ENCODE measurements around the gene SERPINB10.
A peak's percentile ranks its signal among the peaks of the same experiment; 100 is the strongest.

SERPINB10 gene, protein sequence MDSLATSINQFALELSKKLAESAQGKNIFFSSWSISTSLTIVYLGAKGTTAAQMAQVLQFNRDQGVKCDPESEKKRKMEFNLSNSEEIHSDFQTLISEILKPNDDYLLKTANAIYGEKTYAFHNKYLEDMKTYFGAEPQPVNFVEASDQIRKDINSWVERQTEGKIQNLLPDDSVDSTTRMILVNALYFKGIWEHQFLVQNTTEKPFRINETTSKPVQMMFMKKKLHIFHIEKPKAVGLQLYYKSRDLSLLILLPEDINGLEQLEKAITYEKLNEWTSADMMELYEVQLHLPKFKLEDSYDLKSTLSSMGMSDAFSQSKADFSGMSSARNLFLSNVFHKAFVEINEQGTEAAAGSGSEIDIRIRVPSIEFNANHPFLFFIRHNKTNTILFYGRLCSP

DNA sequence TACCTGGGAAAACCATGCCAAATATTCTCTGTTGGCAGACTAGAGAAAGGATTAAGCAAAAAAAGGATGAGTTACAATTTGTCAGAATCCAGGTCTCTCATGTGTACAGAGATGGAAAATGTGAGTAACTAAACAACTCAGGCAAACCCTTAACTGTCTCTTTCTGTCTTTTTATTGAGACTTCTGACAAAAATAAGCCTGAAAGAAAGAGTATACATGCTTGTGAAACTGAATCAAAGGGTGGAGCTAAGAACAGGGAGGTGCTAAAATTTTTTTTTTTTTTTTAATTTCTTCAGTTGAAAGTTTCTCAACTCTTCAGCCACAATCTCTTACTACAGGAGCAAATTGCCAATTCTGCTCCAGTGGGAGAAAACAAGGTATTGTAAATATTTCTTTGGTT, at the start of gene SERPINB10:
SERPINB10 (plus strand) TSS at position 295 of the 400 bp plus-strand sequence. CDS start 7,553 bp downstream, outside the sequence.
- peak in 1 of 2 donors; percentile 34 for DNase-seq

DNA sequence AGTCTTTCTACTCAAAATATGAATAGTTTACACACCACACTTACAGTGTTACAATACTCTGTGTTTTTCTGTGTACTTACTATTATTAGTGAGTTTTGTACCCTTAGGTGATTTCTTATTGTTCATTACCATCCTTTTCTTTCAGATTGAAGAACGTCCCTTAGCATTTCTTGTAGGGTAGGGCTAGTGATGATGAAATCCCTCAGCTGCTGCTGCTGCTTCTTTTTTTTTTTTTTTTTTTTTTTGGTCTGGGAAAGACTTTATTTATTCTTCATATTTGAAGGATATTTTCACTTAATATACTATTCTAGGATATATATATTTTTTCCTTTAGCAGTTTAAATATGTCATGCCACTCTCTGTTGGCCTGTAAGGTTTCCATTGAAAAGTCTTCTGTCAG, 49.3 kb upstream of the SERPINB10 start:
- DNase-seq: peak in 1 of 2 donors; percentile 34

DNA sequence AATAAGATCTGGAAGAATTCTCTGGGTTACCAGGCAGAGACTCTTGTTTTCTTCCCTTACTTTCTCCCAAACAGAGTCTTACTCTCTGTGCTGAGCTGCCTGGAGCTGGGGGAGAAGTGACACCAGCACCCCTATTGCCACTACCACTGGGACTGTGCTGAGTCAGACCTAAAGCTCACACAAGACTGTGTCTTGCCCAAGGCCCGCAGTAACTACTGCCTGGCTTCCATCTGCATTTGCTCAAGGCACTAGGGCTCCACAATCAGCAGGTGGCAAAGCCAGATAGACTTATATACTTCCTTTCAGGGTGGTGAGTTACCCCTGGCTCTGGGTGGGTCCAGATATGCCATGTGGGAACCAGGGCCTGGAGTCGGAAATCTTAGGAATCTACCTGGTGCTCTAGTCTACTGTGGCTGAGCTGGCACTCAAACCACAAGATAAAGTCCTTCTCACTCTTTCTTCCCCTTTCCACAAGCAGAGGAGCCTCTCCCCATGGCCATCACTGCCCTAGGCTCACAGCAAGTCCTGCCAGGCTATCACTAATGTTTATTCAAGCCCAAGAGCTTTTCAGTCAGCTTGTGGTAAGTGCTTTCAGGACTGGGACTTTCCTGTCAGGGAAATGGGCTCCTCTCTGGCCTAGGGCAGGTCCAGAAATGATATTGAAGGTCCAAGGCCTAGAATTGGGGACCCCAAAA, 47.8 kb upstream of the SERPINB10 start:
- DNase-seq: no peak

DNA sequence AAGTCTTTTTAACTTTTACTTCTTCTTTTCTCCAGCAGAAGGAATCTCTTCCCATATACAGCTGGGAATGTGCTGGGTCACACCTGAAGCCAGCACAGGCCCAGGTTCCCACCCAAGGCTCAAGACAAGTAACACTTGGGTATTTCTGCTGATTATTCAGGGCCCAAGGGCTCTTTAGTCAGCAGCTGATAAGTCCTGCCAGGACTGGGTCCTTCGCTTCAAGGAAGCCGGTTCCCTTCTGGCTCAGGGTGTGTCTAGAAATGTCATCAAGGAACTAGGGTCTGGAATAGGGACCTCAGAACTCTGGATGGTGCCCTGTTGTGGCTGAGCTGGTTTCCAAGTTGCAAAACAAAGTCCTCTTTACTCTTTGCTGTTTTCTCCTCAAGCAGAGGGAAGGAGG, 47.2 kb upstream of the SERPINB10 start:
- no peak for DNase-seq

DNA sequence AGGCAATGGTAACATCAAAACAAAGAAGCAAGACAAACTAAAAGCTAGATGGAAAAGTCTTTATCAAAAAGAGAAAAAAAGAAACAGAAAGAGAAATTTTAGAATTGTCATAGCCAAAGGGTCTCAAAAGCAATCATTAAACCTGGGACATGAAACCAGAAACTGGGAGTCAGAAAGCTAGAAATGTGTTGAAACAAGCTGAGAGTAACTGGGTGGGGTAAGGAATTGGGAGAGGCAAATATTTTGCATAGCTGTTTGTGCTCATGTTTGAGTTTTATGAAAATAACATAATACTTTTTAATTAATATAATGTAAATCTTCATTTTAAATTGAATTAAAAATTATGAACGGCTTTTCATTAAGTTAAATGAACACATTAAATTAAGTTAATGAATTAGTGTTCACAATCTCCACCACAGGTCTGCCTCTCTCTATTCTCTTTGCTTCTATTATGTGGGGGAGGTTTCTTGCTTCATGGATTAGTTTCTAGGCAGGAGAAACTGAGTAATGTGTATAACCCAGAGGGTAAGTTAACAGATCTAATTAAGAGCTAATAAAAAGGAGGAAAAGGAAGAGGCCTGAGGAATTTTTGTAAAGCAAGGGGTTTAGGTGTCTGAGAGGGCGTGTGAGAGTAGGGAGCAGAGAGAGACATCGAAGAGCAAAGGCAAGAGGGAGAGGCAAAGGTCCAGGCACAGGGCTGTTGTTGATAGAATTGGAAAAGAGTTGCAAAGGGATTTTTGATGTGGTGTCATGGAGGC, 40.2 kb upstream of the SERPINB10 start:
- no peak for DNase-seq

DNA sequence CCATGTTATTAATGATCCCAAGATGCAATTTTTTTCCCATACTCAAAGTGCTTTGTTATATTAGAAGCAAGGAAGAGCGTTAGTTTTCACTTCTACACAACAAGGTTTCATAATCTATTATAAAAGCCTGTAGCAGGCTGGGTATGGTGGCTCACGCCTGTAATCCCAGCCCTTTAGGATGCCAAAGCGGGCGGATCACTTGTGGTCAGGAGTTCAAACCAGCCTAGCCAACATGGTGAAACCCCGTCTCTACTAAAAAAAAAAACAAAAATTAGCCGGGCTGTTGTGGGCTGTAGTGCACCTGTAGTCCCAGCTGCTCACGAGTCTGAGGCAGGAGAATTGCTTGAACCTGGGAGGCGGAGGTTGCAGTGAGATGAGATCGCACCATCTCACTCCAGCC, 39.2 kb upstream of the SERPINB10 start:
- DNase-seq: no peak

DNA sequence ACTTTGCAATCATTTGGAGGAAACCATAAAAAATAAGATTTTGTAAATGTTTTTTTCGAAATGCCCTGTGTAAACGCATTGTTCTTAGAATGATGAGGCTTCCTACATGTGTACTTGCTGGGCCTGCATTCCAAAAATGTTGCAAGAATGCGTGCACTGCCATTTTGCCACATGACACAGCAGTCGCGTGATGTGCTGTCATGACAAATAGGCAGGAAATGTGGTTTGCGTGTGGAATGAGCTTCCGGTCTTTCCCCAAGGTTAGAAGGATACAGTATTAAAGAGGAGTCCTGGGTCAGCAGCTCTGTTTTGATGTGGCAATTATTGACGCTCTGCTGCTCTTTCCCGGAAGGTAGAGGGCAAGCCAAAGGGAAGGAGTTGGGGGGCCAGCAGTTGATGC, 38.4 kb upstream of the SERPINB10 start:
- peak; percentile 54 to 66 for DNase-seq

DNA sequence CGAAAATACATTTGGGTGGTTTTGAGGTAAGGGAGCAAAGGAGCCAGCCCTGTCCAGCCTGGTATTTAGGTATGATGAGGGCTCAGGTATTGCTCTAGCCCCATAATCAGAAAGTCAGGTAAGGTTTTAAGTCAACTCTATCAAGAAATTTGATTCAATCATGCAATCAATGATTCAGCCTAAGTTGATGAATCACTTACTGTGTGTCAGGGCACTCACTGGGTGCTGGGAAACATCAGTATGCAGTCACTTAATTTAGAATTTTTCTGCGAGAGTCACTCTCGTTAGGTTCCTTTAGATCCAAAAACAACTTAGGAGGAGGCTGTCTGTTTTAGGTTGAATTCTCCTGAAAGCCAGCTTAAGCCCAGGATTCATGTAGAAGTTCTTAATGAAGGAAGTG, 37.9 kb upstream of the SERPINB10 start:
- no peak for DNase-seq

DNA sequence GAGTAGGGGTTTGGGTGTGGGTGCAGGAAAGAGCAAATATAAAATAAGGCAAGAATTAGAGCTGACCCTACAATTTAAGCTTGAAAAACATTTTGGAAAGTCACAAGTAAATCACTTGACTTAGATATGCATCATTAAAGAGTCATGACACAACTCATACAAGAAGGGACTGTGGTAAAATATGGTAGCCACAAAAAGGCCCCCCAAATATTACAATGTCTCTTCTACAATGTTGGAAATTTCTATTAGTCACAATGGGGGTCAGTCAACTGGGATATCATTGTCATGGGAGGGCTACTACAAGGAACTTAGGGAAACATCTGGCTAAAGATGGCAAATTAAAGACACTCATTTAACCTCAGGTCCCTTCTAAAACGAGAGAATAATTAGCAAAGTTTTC, 35.9 kb upstream of the SERPINB10 start:
- no peak for DNase-seq

DNA sequence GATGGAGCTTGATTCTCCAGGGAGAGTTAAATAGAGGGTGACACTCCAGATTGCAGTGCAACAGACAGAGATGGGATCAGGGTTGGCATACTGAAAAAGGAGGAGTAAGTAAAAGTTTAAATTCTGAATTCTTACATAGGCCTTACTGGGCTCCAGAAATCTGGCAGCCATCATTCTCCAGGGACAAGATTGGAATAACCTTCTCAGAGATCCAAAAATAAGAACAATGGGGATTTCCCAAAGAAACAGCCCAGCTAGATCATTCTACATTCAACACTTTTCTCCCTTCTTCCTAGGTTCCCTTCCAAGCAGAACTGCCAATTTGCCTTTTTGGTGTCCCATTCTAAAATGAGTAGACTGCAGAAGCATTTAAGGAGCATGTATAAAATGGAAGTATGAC, 35.2 kb upstream of the SERPINB10 start:
- DNase-seq: no peak

DNA sequence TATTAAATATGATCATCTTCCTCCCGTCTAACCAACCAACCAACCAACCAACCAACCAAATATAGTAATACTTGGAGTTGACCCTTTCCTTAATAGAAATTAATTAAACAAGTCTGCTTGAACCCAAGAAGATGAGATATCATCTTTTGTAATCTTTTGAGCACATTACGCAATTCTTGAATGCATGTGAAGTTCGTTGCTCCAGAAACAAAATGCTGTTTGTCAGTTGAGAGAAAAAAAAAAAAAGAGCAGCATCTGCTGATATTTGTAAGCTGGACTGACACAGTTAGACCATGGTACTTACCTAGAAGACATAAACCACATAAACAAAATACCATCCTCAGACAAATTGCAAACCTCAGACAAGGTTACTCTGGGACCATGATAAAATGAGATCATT, 29.4 kb upstream of the SERPINB10 start:
- DNase-seq: peak in 1 of 2 donors; percentile 21

DNA sequence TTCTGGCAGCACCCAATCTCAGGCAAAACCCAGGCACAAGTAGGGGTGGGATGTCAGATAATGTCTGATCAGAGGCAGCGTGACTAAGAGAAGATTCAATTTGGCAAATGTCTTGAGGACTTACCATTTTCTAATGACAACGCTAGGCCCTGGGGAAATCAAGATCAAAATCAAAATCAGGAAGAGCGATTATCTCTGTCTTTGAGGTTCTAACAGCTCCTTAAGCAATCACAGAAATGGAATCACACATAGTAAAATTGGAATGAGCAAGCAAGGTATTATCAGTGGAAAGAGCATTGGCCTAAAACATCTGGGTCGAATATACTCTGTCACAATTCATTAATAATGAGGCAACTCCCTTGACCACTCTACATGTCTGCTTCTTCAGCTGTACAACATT, 28.8 kb upstream of the SERPINB10 start:
- DNase-seq: no peak

DNA sequence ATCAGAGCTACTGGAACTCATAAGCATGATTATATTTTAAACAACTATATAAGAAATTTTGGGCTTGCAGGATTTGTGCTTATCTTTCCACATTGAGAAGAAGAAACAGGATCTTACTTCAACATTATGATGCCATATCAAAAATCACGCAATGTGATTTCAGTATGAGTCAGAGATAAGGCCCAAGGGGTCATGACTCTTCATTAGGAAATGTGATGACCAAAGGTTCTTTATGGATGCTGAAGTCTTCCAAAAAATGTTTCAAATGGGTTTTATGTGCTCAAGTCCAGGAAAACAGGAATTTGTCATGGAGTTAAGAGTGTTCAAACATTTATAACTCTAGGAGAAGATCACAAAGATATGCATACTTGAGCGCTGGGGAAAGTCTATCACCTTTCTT, 28.0 kb upstream of the SERPINB10 start:
- peak; percentile 82 to 83 for DNase-seq

DNA sequence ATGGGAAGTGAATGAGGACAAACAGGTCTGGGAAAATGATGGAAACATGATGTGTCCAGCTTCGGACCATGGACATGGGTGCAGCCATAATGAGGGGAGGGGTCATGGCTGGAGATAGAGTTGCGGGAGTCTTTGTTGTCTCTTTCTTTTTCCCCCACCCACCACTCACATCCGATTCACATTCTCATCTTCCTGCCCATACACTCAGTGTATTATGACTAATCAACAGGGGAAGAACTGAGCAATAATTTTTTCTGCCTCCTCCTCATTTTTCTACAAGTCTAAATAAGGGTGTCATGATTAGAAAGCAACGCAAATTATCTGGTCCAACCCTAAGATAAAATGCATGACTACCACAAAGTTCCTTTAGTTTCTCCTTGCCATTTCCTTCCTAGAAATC, 25.9 kb upstream of the SERPINB10 start:
- peak; percentile 31 to 64 for DNase-seq

DNA sequence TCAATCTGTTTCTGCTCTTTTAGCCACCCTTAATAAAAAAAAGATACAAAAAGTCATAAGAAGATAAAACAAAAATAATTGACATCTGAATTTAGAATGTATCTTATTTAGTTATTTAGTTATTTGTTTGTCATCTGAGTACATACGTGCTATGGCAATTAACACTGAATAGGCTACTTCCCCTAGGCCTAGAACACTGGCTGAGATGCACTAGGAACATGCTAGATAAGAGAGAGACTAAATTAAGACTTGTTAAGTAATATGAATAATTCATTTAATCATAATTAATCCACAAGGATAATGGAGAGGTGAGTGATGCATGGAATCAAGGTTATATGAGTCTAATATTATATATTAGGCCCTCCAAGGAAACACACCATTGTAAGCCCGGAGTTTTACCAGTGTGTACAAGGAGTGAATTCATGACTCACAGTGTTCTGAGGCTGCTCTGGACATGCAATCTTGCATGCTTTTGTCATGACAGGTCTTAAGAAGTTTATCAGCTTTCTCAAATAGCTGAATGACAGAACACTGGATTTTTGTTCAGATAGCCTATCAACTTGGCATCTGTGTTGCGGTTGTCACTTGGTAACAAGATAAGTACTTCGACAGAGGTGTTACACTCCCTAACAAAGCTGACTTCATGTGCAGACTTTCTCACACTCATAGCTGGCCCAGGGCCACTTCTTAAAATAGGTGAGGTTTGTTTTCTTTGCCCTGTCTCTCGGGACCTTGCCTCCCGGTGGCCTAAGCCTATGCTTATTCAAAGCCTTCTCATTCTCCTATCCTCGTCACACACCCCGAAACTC, 25.2 kb upstream of the SERPINB10 start:
- peak; percentile 39 to 55 for DNase-seq

DNA sequence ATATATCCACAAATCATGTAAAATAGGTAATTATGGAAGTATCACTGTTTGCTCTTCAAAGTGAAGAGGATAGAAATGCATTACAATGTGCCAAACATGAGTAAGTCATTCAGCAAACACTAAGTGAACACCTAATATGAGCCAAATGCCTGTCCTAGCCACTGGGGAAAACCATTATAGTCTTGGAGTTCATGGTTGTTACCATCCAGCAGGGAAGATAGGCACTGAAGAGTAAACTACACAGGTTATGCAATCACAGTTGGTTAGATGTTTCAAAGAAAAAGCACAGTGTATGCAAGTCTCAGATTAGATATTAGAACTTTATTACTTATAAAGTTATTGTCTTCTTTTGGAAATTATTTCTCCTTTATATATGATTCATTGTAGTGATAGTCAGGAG, 24.1 kb upstream of the SERPINB10 start:
- no peak for DNase-seq

DNA sequence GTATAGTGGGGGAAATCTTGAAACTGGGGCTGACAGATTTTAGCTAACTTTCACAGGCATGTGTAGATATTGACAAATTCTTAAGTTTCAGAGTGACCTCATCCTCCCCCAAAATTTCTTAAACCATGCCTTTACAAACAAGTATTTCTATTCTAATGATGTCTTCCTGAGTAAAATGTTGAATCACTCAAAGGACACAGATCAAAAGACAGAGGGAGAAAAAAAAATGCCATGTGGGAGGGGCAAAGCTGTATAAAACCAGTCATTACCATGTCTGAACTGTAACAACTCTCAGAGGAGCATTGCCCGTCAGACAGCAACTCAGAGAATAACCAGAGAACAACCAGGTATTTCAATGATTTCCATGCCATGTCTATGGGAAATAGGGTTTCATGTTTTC, 20.3 kb upstream of the SERPINB10 start, which contains the start of gene SERPINB2:
SERPINB2 (plus strand) TSS at position 282 of the 400 bp plus-strand sequence. CDS start 3,740 bp downstream, outside the sequence.
- DNase-seq: peak; percentile 80 to 82

DNA sequence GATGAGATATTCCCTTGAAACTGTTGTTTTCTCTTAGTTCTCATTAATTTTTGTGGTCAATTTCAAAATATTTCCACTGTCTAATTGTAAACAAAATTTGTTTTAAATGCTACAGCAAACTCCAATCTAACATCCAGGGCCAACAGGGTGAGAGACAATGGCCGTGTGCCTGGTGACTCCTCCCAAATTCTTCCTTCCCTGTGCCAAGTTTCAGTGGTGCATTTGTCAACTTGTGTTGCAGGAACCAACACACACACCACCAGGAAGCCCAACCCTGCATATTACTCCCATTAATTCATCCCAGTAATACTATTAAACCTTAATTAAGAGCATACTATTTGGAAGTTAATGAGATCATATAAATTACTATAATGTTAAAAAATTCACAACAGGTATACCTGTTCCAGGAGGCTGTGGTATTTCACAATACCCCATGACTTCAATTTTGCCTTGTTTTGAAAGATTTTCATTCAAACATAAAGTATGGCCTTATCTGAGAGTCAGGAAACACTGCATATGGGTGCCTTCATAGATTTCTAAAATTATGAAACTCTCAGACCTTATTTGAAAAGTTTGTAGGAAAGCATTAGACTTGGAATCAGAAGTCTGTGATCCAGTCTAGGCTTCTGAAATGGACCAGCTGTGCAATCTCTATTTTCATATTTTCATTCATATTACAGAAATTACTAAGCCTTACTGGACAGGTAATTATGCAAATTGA, 19.1 kb upstream of the SERPINB10 start:
- DNase-seq: no peak

DNA sequence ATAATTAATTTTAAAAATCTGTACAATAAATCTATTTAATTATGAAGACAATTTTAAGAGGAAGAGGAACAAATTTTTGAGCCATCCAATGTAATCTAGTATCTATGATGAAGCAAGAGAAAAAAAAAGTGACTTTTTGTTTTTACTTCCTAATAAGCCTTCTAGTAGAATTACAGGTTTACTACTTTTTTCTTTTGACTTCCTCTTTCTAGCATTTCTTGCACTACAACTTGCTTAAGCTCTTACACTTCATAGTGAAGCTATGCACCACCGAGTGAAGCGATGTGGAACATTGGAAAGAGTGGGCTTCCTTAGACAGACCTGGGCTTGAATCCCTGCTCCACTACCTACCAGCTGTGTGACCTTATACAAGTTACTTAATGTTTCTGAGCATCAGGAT, 18.1 kb upstream of the SERPINB10 start:
- peak; percentile 68 to 77 for DNase-seq

DNA sequence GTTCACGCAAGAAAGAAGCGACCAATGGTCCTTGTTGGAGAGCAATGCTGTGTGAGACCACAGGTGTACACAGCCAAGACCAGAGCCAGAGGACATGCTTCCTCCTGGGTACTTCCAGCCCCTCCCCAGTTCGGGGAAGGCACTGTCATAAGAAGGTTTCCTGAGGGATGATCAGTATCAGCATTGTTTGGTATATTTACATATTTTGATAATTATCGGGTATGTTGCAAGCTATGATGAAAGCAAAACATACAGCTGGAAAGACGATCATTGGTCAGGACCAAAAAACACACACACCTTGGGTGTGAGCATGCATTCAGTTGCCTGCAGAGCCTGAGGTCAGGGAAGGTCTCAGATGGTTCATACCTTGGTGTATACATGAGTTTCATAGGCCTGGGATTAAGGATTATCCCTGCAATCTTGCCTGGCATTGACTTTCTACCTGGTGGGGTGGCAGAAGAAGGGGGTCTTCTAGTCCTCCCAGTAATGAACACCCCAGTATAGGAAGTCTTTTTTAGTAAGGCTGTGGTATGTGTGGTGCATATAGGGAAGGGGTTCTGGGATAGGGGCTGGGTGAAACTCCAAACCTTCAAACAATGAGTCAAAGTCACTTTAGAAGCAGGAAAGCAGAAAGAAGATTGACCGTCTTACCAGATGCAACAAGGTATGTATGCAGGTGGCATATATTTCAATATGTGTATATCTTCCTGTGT, 17.4 kb upstream of the SERPINB10 start:
- no peak for DNase-seq

DNA sequence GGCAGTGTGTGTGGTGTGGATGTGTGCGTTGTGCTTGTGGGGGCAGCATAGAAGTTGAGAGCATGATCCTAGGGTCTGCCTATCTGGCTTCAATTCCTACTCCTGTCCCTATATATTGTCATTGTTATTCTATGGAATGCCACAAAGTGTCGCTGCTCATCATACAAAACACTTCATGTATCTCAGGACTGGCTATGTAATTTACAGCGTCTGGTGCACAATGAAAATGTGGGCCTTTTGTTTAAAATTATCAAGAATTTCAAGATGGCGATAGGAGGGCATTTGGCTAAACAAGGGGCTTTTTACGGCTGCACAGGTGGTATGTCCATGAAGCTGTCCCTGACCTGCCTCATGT, 16.8 kb upstream of the SERPINB10 start:
- DNase-seq: peak in 1 of 2 donors; percentile 34
